ENCODE measurements around the gene SYT7.
"Not testable (repeated sequence)": the region's sequence is repeated elsewhere in the genome, so short reads cannot be mapped to it uniquely, and the experiment has no call there.

SYT7 gene, protein sequence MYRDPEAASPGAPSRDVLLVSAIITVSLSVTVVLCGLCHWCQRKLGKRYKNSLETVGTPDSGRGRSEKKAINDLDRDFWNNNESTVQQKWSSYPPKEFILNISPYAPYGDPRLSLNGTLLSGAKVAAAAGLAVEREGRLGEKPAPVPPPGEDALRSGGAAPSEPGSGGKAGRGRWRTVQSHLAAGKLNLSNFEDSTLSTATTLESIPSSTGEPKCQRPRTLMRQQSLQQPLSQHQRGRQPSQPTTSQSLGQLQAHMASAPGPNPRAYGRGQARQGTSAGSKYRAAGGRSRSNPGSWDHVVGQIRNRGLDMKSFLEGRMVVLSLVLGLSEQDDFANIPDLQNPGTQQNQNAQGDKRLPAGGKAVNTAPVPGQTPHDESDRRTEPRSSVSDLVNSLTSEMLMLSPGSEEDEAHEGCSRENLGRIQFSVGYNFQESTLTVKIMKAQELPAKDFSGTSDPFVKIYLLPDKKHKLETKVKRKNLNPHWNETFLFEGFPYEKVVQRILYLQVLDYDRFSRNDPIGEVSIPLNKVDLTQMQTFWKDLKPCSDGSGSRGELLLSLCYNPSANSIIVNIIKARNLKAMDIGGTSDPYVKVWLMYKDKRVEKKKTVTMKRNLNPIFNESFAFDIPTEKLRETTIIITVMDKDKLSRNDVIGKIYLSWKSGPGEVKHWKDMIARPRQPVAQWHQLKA

DNA sequence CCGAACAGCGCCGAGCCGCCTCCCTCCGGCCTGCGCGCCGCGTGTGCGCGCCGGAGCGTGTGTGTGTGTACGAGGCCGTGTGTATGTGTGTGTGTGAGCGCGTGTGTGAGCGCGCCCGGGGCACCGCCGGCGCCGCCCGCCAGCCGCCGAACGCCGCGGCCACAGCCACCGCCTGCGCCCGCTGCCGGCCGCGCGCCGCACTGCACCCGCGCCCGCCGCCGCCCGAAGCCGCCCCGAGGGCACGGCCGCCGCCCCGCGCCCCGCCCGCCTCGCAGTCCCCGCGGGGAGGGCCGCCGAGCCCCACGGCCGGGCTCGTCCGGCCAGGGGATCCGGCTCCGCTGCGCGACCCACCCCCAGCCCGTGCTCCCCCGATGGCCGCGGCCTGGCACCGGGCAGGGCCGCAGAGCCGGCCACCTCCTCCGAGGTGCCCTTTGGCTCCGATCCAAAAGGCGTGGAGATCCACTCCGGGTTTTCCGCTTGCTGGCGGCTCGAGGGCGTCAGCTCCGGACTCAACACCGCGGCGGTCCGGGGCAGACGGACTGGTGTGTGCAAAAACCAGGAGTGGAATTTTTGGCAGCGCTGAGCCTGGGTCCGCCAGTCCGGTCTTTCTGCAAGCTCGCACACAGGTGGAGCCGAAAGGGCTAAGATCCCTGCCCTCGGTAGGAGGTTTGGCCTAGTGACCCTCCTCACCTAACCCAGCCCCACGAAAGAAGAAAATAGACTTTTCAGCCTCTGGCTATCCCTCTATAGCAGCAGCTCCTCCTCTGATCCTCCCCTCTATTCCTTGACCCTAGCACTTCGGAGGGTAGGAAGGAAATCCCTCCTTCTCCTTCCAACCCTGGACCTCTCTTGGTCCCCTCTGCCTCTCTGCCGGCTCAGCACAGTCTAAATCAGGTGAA is at the start of gene SYT7:
SYT7 (minus strand) TSS at position 47 of the 899 bp plus-strand sequence. CDS start 256 bp downstream, outside the sequence.
- DNase-seq: peak; percentile 98

DNA sequence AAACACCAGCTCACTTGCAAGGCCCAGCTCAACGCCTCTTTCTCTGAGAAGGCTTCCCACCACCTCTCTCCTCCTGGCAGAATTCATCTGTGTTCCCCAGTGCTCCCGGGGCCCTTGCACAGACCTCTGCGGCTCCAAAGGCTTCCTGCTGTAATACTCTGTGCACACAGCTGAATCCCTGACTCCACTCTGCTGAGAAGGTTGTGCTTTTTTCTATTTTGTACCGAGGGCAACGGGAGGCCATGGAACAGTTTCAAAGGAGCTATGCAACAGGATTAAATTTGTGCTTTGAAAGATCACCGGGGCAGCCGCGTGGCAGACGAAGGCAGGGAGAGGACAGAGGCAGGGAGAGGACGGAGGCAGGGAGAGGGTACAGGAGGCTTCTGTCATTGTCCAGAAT is 49.2 kb upstream of the SYT7 start:
- DNase-seq: no peak

DNA sequence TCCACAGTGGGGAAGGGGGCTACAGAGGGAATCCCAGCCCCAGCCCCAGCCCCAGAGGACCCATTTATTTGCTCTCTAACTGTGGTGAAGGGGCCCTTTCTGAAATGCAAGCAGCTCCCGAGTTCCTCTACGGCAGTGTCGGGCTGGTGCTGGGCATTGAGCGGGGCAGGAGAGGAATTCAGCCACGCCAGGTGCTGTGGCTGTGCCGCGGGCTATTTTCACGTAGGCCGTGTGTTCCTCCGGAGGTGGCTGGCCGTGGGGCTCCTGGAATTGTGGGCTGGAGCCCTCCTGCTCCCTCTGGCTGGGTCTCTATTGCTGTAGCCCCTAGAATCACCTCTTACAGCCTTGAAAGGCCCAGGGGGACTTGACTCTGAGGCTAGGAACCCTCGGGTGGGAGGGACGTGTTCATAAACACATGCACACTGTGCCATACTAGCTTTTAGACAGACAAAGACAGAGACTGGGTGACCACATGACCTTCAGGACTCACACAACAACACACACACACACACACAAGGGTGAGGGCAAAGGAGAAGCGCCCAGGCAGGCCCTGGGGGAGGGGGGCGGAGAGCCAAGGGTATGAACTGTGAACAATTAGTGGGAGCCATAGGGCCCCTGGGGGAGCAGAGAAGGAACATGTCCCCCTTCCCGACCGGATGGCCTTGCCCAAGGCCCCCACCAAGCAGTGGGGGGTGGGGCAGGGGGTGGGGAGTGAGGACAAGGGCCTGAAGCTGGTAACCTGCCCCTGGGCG is 48.4 kb upstream of the SYT7 start:
- DNase-seq: no peak

DNA sequence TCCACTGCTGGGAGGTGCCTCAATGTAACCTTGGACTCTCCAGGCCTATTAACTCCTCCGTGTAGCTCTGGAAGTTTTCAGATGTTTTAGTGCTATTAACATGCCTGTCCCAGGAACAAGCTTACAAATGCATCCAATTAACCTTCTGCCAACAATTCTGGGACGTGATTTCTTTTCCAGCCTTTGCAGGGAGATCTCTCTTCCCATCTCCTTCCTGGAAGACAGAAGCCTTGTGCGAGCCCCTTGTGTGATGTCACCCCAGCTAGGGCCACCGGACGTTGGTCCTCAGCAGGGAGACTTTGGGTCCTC is 47.7 kb upstream of the SYT7 start:
- no peak for DNase-seq

DNA sequence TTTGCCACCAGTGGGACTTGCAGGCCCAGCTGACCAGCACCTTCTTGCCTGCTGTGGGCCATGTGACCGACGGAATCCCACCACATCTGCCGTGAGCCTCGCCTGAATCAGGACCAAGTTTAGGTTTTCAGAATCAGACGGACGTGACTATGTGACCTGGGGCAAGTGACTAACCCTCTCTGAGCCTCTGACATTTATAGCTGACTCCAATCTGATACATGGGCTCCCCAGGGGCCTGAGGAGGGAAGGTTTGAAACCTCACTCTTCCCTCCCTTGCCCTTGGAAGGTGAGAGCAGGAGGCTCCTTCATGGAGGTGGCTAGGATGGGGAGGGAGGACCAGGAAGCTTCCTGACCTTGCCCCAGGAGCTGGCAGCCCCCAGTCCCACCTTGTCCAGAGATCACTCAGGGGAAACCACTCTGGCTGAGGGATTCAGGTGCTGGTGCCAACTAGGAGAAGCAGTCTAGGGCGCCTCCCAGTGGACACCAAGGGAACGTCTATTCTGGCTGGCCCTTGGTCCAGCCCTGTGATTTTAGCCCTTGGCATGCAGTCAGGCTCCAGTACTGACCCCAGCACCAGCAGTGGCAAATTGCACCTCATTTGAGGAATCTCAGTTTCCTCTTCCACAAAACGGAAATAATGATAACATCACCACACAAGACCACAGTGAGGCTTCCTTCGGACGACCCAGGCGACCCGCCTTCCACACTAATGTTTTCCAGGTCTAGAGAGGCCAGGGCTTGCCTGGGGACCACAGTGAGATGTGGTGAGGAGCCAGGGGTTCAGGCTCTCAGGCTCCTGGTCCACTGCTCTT is 47.2 kb upstream of the SYT7 start:
- peak; percentile 87 for DNase-seq

DNA sequence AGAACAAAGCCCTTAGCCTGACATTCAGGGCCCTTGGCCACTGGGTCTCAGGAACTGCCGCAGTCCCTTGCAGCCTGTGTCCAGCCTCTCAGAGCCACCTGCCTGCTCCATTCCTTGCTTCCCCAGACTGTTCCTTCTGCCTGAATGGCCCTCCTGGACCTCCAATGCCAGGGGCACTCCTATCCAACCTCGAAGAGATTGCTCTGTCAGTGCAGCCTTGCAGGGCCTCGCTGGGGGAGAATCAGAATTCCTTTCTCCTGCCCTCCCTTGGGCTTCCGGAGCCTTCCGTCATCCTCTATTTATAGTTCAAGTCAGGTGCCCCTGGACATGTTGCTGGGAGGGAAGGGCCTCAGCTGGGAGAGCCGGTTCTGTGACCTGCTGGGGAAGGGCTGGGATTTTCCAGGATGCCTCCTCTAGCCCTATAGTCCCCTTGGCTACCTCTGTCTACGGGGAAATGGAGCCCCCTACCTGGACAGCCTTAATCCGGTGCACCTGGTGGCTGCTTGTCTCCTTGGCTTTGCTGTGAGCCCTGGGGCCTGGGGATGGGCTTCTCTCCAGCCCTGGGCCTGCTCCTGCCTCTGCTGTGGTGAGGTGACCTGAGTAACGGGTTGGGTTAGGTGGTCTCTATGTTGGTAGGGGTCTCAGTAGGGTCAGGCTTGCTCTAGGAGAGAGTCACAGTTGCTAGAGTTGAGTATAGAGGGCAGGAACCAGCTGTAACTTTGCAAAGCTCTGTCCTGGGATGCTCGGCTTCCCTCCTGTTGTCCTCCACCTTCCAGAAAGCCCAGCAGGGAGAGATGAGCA is 45.9 kb upstream of the SYT7 start:
- DNase-seq: peak; percentile 99

DNA sequence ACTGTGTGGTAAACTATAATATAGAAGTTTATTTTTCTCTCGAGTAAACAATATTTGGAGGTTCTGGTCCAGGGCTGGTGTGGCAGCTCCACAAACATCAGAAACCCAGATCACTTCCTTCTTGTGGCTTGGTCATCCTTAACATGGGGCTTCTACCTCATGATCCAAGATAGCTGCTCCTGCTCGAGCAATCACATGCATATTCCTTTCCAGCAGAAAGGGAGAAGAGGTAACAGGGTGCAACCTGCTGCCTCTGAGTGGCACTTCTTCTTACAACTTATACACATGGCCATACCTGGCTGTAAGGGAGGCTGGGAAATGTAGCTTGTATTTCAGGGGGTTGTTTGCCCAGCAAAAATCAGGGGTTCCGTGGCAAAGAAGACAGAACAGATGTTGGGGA is 44.6 kb upstream of the SYT7 start:
- DNase-seq: no peak

DNA sequence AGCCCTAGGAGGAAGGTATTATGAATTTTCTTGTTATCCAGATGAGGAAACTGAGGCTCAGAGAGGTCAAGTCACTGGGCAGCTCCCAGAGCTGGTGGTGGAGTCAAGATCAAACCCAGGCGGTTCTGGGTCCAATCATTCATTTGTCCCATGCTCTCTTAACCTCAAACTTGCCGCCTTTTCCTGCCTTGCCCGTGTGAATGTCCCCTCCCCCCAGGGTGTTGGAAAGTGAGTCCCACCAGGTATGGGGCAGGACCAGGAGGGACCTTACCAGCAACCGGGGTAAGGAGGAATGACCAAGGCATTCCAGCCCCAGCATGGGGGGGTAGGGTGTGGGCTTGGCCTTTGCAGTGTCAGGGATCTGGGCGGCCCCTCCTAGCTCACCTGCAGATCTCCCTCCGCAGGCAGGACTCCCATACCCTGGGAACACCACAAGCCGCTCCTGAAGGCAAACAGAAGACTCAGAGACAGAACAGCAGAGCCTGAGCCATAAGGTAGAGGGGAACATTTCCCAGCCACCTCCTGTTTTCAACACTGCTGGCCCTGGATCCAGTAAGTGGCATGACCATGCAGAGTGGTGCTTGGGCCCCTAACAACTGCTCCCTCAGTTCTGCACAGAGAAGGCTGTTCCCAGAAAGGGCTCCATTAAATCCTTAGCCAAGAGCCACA is 41.2 kb upstream of the SYT7 start:
- no peak for DNase-seq

DNA sequence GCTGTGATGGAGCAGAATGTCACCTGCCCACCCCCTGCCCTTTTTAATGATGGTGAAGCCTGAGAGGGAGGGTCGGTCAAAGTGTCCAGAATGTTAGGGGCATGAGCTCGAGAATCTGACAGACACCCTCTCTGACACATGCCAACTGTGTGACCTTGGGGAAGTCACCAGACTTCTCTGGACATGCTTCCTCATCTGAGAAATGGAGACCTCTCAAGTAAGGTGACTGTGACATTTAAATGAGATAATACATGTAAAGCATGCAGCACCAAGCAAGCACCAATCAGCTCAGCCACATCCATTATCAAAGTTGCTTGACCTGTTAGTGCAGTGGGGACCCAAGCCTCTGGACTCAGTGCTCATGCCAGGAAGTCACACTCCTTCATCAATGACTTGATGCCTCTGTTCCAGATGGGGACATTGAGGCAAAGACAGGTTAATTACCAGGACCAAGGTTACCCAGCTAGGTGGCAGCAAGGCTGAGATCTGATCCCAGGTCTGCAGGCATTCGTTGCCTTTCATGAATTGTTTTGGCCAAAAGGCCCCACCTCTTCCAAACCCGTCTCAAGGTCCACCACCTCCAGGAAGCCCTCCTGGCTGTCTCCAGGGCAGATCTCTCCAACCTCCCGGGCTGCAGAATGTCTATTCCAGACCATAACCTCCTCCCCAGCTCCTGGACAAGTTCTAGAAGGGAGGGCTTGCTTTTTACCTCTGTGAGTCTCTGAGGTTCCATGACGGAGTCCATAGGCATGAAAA is 38.8 kb upstream of the SYT7 start:
- no peak for DNase-seq

DNA sequence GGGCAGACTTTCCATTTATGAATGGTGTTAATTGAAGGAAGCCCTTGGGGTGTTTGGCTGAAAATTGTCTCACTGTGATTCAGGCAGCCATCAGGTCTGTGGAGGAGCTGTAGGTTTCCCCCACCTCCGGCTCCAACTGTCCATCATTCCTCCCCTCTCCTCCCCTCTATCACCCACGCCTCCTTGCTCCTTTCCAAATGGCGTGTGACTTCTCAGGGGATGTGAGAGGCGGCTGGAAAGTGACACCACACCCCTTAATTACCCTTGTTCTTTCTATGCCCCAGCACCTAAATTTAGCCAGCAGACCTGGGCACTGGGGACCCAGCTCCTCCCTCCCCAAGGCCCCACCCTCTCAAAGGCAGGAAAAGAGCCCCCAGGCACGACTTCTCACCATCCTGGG is 38.1 kb upstream of the SYT7 start:
- no peak for DNase-seq

DNA sequence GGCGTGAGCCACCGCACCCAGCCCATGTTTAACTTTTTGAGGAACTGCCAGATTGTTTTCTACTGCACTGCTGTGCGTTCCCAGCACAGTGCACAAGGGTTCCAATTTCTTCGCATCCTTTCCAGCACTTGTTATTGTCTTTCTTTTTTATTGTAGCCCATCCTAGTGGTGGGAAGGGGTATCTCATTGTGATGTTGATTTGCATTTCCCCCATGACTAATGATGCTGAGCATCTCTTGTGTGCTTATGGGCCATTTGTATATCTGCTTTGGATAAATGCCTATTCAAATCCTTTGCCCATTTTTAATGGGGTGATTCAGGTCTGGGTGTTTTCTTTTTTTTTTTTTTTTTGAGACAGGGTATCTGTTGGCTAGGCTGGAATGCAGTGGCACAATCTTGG is 36.6 kb upstream of the SYT7 start:
- no peak for DNase-seq

DNA sequence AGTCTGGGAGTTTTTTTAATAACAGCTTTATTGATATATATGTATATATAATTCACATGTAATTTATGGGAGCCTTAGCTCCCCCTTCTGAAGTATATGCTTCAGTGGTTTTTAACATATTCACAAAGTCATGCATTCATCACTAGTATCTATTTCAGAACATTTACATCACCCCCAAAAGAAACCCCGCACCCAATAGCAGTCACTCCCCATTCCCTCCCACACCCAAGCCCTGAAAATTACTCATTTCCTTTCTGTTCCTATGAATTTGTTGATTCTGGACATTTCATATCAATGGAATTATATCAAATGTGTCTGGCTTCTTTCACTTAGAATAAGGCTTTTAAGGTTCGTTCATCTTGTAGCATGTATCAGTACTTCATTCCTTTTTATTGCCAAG is 35.6 kb upstream of the SYT7 start:
- no peak for DNase-seq

DNA sequence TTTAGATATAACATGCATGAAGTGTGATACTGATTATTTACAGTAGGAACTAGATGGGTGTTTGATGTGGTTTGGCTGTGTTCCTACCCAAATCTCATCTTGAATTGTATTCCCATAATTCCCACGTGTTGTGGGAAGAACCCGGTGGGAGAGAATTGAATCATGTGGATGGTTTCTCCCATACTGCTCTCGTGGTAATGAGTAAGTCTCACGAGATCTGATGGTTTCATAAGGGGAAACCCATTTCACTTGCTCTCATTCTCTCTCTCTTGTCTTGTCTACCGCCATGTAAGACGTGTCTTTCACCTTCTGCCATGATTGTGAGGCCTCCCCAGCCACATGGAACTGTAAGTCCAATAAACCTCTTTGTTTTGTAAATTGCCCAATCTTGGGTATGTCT is 33.9 kb upstream of the SYT7 start:
- not testable (repeated sequence) for DNase-seq

DNA sequence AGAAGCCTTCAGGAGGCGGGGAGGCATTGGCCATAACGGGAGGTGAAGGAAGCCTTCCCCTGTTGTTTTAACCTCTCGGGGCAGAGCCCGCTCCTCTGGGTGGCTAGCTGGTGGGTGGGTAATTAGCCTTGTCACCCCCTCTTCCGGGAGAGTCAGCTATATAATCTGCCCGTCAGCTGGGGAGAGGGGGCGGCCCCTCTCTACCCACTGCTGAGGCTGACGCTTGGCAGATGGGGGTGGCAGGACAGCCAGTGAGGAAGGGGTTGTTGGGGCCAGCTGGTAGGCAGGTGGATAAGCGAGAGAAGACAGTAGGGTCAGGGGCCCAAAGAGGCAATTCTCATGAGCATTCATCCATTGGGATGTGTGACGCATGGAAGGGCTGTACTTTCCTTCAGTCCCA is 33.0 kb upstream of the SYT7 start:
- DNase-seq: no peak

DNA sequence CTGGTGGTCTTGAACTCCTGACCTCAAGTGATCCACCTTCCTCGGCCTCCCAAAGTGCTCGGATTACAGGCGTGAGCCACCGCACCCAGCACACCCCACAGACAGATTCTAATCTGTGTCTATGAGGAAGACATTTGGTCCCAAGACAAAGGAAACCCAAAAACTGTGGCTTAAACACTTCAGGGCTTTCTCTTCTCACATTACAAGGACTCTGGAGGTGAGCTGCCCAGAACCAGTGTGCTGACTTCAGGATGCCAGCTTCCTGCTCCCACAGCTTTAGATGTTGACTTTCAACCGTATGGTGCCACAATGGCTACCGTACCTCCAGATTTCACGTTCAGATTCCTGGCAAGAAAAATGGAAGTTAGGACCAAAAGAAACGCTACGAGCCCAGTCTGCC is 32.2 kb upstream of the SYT7 start:
- no peak for DNase-seq

DNA sequence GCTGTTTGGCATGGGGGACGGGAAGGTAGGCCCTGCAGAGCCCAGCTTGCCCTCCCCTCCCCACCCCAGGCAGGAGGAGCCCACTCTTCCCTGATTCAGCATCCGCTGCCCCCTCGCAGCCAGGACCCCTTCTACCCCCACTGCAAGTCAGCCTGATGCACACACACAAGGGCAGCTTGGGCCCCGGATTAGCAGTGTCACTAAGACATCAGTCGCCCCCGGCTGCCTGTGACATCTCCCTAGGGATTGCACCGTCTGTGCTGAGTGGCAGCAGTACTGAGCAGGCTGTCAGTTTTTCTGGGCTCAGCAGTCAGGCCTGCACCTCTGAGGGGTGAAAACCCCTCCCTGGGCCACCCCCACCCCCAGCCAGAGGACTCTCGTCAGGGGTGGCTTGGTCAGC is 30.4 kb upstream of the SYT7 start:
- no peak for DNase-seq

DNA sequence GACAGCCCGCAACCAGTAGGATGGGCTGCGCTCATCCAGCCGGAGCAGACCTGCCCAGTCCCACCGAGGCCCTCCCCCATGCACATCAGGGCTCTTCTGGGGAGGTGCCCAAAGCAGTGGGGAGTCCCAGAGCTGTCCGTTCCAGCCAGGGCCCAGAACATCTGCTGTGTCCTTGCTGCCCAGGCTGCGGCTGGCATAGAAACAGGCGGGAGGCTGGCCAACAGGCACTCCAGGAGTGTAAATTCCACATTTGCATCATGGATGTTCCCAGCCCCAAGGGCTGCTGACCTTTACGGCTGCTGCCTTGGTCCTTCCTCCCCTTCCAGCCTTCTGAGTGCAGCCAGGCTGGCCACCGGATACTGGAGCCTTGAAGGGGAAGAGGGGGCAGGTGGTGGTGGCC is 30.0 kb upstream of the SYT7 start:
- no peak for DNase-seq

DNA sequence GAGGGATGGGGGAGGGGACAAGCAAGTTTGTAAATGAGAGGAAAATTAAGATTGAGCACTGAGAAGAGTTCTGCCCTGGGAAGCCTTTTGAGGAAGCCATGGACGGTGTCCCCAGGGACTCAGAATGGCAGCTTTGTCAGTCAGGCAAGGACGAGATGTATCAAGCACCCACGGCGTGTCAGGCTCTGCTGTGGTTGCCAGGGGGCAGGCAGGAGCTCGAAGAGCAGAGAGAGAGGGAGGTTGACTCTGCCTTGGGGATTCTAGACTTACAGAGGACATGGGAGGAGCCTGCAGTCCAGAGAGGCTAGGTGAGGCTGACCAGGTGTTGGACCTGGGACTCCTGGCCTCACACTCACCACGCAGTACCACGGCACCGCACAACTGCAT is 29.1 kb upstream of the SYT7 start:
- peak; percentile 92 for DNase-seq

DNA sequence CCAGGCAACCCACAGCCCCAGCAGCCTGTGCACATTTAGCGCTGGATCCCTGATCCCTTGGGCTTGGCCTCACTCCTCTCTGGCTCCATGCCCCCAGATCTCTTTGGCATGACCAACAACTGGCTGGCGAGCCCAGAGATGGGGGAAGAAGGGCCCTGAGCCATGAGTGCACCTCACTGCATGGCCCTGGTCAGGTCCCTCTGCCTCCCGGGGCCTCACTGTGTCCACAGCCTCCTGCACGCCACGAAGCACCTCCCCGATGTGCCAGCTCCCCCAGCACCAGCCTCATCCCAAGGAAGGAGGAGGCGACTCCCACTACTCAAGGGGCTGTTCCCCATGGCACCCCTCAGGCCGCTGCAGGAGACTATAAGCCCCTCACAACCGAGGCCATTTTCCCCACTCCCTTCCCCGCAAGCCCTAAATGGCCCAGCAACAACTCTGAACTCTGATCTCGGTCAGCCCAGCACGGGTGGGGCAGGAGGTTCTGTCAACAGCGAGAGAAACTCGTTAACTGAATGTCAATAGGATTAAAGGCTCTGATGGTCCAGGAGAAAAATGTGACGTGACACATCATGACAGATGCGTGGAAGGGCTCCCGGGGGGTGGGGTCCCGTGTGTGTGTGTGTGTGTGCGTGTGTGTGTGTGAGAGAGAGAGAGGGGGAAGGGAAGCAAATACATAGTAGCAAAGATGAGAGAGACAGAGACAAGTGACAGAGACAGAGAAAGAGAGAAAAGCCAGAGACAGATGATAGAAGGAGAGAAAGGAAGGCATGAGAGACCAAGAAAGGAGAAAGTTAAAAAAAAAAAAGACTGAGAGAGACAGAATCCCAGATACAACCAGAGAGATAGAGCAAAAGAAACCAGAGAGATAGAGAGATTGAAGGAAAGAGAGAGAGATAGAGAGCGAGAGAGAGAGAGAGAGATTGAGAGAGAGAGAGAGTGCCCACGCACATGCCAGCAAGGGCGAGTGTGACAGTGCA is 28.4 kb upstream of the SYT7 start:
- peak; percentile 53 for DNase-seq

All from DMS53 (cell line).